Nephron (organoid): ENCODE measurements around the gene SDF4.

Experiments
- H3K27ac Mint-ChIP-seq, 3 experiments: 2 replicates each; pipeline ENCODE4 v1.8.0; 2020; ENCODE audit warnings: mixed read lengths in 3 of 3, mild to moderate bottlenecking in 2 of 3, moderate library complexity in 1 of 3
- H3K27me3 Mint-ChIP-seq: 2 replicates; pipeline ENCODE4 v1.8.0; 2021; ENCODE audit warnings: low read depth, mild to moderate bottlenecking, moderate library complexity, mixed read lengths
- H3K36me3 Mint-ChIP-seq: 2 replicates; pipeline ENCODE4 v1.8.0; 2020; ENCODE audit warnings: low read depth, mixed read lengths
- H3K4me1 Mint-ChIP-seq: 2 replicates; pipeline ENCODE4 v1.8.0; 2020; ENCODE audit warnings: mixed read lengths
- H3K4me3 Mint-ChIP-seq, 3 experiments: 2 replicates each; pipeline ENCODE4 v1.8.0; 2020; ENCODE audit warnings: mild to moderate bottlenecking in 3 of 3, mixed read lengths in 3 of 3, moderate library complexity in 2 of 3
- H3K9me3 Mint-ChIP-seq: 2 replicates; pipeline ENCODE4 v1.8.0; 2020; ENCODE audit warnings: mixed read lengths
- TF ChIP-seq, protein P1 (sequence below), 3 experiments: fragments of 200-600 bp; sonication (generic); IDR thresholded peaks; one replicate each; pipeline ENCODE4 v1.5.0; 2021; ENCODE audit warnings: antibody characterized with exemption in 3 of 3; ENCODE audit not compliant: unreplicated experiment in 3 of 3

SDF4 gene

DNA sequence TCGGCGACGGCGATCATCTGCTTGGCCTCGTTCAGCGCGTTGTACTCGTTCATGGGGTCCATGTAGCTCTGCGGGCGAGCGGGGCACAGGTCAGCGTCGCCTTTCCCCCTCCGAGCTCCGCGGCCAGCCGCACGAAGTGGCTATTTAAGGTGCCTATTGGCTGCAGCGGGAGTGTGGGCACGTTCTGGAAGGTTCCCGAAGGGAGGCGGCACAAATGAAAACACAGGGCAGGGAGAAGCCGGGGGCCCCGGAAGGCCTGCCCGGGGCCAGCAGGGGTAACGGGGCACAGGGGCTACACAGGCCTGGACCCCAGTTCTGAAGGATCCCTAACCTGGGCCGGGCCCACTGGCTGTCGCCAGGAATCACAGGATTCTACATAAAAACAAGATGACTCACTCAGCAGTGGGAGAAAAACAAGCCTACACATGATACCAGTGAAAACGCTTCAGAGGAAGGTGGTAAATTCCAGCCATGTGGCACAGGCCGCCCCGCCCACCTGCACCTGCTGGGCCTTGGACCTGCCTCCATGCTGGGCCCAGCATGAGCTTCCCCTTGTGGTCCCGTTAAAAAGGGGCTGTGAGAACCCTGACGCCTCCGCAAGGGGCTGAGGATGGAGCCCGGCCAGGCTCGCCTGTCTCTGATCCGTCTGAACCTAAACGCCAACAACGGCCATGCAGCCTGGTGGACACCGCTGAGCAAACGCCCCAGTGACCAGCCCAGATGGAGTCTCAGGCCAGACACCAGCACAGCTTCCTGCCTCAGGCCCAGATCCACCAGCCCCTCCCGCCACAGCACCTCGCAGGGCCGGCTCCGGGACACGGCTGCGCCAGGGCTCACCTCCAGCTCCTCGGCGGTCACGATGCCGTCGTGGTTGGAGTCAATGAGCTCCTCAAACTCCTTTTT lies 13.9 kb downstream of the SDF4 start:
- H3K4me1 Mint-ChIP-seq = no peaks in the 10 kb centered on the region
- no peaks in the 10 kb centered on the region for H3K9me3 Mint-ChIP-seq
- no peak overlapping the region for H3K4me3 Mint-ChIP-seq
- H3K27me3 Mint-ChIP-seq = no peaks in the 10 kb centered on the region
- TF ChIP-seq, protein P1, sequence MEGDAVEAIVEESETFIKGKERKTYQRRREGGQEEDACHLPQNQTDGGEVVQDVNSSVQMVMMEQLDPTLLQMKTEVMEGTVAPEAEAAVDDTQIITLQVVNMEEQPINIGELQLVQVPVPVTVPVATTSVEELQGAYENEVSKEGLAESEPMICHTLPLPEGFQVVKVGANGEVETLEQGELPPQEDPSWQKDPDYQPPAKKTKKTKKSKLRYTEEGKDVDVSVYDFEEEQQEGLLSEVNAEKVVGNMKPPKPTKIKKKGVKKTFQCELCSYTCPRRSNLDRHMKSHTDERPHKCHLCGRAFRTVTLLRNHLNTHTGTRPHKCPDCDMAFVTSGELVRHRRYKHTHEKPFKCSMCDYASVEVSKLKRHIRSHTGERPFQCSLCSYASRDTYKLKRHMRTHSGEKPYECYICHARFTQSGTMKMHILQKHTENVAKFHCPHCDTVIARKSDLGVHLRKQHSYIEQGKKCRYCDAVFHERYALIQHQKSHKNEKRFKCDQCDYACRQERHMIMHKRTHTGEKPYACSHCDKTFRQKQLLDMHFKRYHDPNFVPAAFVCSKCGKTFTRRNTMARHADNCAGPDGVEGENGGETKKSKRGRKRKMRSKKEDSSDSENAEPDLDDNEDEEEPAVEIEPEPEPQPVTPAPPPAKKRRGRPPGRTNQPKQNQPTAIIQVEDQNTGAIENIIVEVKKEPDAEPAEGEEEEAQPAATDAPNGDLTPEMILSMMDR (IDR thresholded peaks at IDR 0.05; ENCODE audit: unreplicated experiment in 3 of 3) = no peak
- H3K27ac Mint-ChIP-seq = no peak overlapping the region
- H3K36me3 Mint-ChIP-seq = peaks cover 23% of the 10 kb centered on the region

- peaks cover 20% of the 10 kb centered on the region for H3K36me3 Mint-ChIP-seq
- H3K4me3 Mint-ChIP-seq = no peak overlapping the region
- H3K4me1 Mint-ChIP-seq = no peaks in the 10 kb centered on the region
- TF ChIP-seq, protein P1 (IDR thresholded peaks at IDR 0.05; ENCODE audit: unreplicated experiment in 3 of 3) = no peak
- peak overlapping the region in 1 of 3 experiments; percentile 59 for H3K27ac Mint-ChIP-seq
- no peaks in the 10 kb centered on the region for H3K27me3 Mint-ChIP-seq
- H3K9me3 Mint-ChIP-seq = no peaks in the 10 kb centered on the region
Measured at GRCh38 chr1:1216770-1217620, 14.8 kb downstream of the SDF4 start.

- TF ChIP-seq, protein P1 (IDR thresholded peaks at IDR 0.05; ENCODE audit: unreplicated experiment in 3 of 3) = no peak
- Mint-ChIP-seq H3K9me3 (no peaks in the 10 kb centered on the region), H3K27ac (no peak overlapping the region), H3K4me3 (no peak overlapping the region), H3K4me1 (no peaks in the 10 kb centered on the region), H3K36me3 (peaks cover 19% of the 10 kb centered on the region), H3K27me3 (peaks cover under 1% of the 10 kb centered on the region)
Measured at GRCh38 chr1:1215881-1216605, 15.8 kb downstream of the SDF4 start.

DNA sequence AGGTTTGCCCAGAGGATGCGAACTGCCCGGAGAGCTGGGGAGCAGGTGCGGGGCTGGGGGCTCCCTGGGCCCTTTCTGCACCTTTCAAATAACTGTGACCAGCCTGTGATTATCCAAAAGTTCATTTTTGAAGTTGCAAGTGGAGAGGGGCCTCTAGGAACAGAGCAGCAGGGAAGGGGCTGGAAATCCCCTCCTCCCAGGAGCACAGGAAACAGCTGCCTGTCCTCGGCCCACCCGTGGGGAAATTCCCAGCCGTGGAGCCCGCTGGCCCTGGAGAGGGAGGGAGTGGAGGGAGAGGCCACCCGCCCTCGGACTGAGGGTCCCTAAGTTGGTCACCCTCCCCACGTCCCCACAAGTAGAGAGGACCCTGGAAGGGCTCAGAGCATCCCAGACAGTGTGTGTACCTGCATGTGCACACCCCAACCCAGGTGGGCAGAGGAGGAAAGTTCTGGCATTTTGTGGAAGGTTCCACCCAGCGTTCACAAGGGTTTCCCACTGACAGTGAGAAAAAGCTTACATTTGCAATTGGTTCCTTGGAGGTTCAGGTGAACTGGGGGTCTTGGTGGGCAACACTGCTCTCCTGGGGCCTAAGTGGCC lies 16.6 kb downstream of the SDF4 start:
- no peaks in the 10 kb centered on the region for H3K4me1 Mint-ChIP-seq
- peaks cover 3% of the 10 kb centered on the region for H3K27me3 Mint-ChIP-seq
- H3K4me3 Mint-ChIP-seq = no peak overlapping the region
- peaks cover 11% of the 10 kb centered on the region for H3K36me3 Mint-ChIP-seq
- no peaks in the 10 kb centered on the region for H3K9me3 Mint-ChIP-seq
- no peak overlapping the region for H3K27ac Mint-ChIP-seq
- TF ChIP-seq, protein P1 (IDR thresholded peaks at IDR 0.05; ENCODE audit: unreplicated experiment in 3 of 3) = no peak

DNA sequence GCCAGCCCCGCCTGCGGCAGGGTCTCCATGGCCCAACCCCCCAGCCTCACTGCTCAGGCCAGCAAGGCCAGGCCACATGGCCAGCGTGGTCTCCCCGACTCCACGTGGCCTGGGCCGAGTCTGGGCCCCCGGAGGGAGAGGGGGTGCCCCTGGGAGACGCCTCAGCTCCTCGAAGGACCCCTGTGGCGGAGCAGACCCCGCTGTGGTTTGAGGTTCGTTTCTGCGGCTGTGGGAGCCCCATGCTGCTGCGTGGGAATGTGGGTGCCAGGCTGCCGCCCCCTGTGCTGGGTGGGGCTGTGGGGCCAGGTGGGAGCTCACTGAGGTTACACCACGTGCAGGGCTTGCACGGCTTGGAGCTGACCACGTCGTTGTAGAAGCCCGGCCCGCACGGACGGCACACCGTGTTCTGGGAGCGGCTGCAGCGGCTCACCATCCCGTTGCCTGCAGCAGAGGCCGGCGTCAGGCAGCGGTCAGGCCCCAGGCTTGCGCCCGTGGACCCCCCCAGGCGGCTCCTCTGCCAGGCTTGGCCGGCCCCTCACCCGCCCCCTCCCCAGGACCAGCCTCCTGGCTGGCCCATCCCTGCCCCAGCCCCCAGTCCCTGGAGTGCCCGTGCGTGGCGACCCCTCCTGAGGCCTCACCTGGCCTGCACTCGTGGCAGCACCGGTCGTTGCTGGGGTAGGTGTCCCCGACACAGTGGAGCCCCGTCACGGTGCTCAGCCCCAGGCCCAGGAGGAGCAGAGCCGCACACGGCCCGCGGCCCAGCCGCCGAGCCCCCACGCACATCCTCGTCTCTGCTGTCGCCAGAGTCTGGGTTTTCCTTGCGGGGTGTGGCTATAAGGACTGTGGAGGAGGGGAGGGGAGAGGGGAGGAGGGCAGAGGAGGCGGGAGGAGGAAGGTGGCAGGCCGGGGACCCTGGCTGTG lies 18.2 kb downstream of the SDF4 start, which contains the start of gene TNFRSF4:
TSS of gene TNFRSF4 (minus strand) at position 809 of the 921 bp plus-strand sequence. CDS start at position 783, 26 bp downstream.
- TF ChIP-seq, protein P1 (IDR thresholded peaks at IDR 0.05; ENCODE audit: unreplicated experiment in 3 of 3) = no peak
- H3K27me3 Mint-ChIP-seq = peaks cover 3% of the 10 kb centered on the region
- no peak within 1 kb of the TSS for H3K27ac Mint-ChIP-seq
- H3K4me3 Mint-ChIP-seq = no peak within 1 kb of the TSS
- peaks cover 11% of the 10 kb centered on the region for H3K36me3 Mint-ChIP-seq
- no peaks in the 10 kb centered on the region for H3K4me1 Mint-ChIP-seq
- no peaks in the 10 kb centered on the region for H3K9me3 Mint-ChIP-seq
